GM12874 (cell line): ENCODE measurements around the gene GYPC.

Experiments used
- CTCF ChIP-seq: IDR thresholded peaks from 2 replicates; pipeline ENCODE4 v1.5.1; 2011; ENCODE audit warnings: low read depth, mild to moderate bottlenecking, control low read depth, low read length, moderate library complexity; ENCODE audit not compliant: insufficient read depth

The GYPC gene

GRCh38 chr2:126703311-126703710, 47.4 kb downstream of the GYPC start:
- no peak for TF ChIP-seq CTCF

GRCh38 chr2:126704434-126705160, 48.6 kb downstream of the GYPC start:
- TF ChIP-seq CTCF, result no peak

- TF ChIP-seq CTCF, result no peak
Observed at GRCh38 chr2:126707191-126707590, 51.2 kb downstream of the GYPC start.

- no peak for TF ChIP-seq CTCF
Observed at GRCh38 chr2:126707941-126708340, 52.0 kb downstream of the GYPC start.

GRCh38 chr2:126714191-126714965, 58.4 kb downstream of the GYPC start:
- no peak for TF ChIP-seq CTCF

- no peak for TF ChIP-seq CTCF
Observed at GRCh38 chr2:126715111-126715510, 59.2 kb downstream of the GYPC start.

GRCh38 chr2:126715576-126716406, 59.8 kb downstream of the GYPC start:
- TF ChIP-seq CTCF, result no peak
